Calu3 (cell line): ENCODE results near the gene HSPB2. TPM values are rescaled to one million over a fixed set of nuclear protein-coding genes. Genes with fewer than 3 reads are reported as not detected.

Experiments used
- BruUV-seq: library from RNA; stranded (reverse); fragments of 400-500 nt; replicated peaks from 2 replicates; lab custom pipeline; 2021; lab: Mats Ljungman, UMichigan
- CTCF ChIA-PET: fragments of 300-600 bp; sonication (Branson Sonifier 250); formaldehyde crosslinking; loops from one replicate; lab custom pipeline; 2022; ENCODE audit warnings: antibody characterized with exemption; lab: Charles Lee
- DNase-seq: peaks from one replicate; pipeline ENCODE4 v3.0.0; 2022
- H3K27ac Mint-ChIP-seq: one replicate; pipeline ENCODE4 v1.8.0; 2022; ENCODE audit warnings: mixed read lengths; ENCODE audit not compliant: unreplicated experiment
- H3K27me3 Mint-ChIP-seq: one replicate; pipeline ENCODE4 v1.8.0; 2022; ENCODE audit warnings: mixed read lengths; ENCODE audit not compliant: unreplicated experiment
- H3K36me3 Mint-ChIP-seq: one replicate; pipeline ENCODE4 v1.8.0; 2022; ENCODE audit warnings: mild to moderate bottlenecking, moderate library complexity, mixed read lengths; ENCODE audit not compliant: insufficient read depth, unreplicated experiment
- H3K4me1 Mint-ChIP-seq: one replicate; pipeline ENCODE4 v1.8.0; 2022; ENCODE audit warnings: mild to moderate bottlenecking, low read depth, mixed read lengths; ENCODE audit not compliant: unreplicated experiment
- H3K4me3 Mint-ChIP-seq: one replicate; pipeline ENCODE4 v1.8.0; 2022; ENCODE audit warnings: mild to moderate bottlenecking, low read depth, moderate library complexity, mixed read lengths; ENCODE audit not compliant: unreplicated experiment
- H3K9me3 Mint-ChIP-seq: one replicate; pipeline ENCODE4 v1.8.0; 2022; ENCODE audit warnings: low read depth, mixed read lengths; ENCODE audit not compliant: unreplicated experiment
- CTCF ChIP-seq: fragments of 200-600 bp; IDR thresholded peaks from one replicate; pipeline ENCODE4 v1.8.0; 2022; ENCODE audit warnings: antibody characterized with exemption; ENCODE audit not compliant: unreplicated experiment
- intact Hi-C: fragments of 100-400 bp; cut with micrococcal nuclease; formaldehyde crosslinking; loops from one replicate; pipeline ENCODE4 v1.10.0; 2022; ENCODE audit not compliant: unreplicated experiment
- total RNA-seq: library from RNA; stranded (reverse); gene quantifications from 2 replicates; pipeline ENCODE4 v1.2.3, GENCODE V29; 2022

HSPB2 gene
- total RNA-seq, 1 experiment from 2014 or later = not detected

GRCh38 chr11:111951565-111951964 is 39.0 kb downstream of the HSPB2 start:
- no peaks in the 10 kb centered on the region for H3K9me3 Mint-ChIP-seq
- no peak for DNase-seq
- TF ChIP-seq CTCF = no peak
- no TSS peak for BruUV-seq
- peaks cover 7% of the 10 kb centered on the region for H3K4me1 Mint-ChIP-seq
- intact Hi-C loops = no loop called here
- CTCF ChIA-PET = no interaction called here
- H3K4me3 Mint-ChIP-seq = no peak overlapping the region
- no peaks in the 10 kb centered on the region for H3K36me3 Mint-ChIP-seq
- no peaks in the 10 kb centered on the region for H3K27me3 Mint-ChIP-seq
- H3K27ac Mint-ChIP-seq = no peak overlapping the region

- H3K9me3 Mint-ChIP-seq = no peaks in the 10 kb centered on the region
- peaks cover 7% of the 10 kb centered on the region for H3K4me1 Mint-ChIP-seq
- TF ChIP-seq CTCF = no peak
- intact Hi-C loops = no loop called here
- H3K4me3 Mint-ChIP-seq = no peak overlapping the region
- no TSS peak for BruUV-seq
- CTCF ChIA-PET = interaction anchor here (0.6 kb wide), 1 partner anchor 28 kb away, joined by 5 read pairs; no protein-coding TSS in a partner anchor
- no peaks in the 10 kb centered on the region for H3K27me3 Mint-ChIP-seq
- no peak overlapping the region for H3K27ac Mint-ChIP-seq
- no peak for DNase-seq
- no peaks in the 10 kb centered on the region for H3K36me3 Mint-ChIP-seq
Observed at GRCh38 chr11:111954154-111954553, 41.6 kb downstream of the HSPB2 start.

GRCh38 chr11:111957663-111958444 is 45.3 kb downstream of the HSPB2 start:
- no peak for DNase-seq
- Mint-ChIP-seq H3K4me3 (no peak overlapping the region), H3K27ac (no peak overlapping the region), H3K9me3 (no peaks in the 10 kb centered on the region), H3K27me3 (no peaks in the 10 kb centered on the region), H3K36me3 (no peaks in the 10 kb centered on the region), H3K4me1 (peaks cover 15% of the 10 kb centered on the region)
- CTCF ChIA-PET = no interaction called here
- TF ChIP-seq CTCF = no peak
- intact Hi-C loops = no loop called here
- BruUV-seq = no TSS peak

DNA sequence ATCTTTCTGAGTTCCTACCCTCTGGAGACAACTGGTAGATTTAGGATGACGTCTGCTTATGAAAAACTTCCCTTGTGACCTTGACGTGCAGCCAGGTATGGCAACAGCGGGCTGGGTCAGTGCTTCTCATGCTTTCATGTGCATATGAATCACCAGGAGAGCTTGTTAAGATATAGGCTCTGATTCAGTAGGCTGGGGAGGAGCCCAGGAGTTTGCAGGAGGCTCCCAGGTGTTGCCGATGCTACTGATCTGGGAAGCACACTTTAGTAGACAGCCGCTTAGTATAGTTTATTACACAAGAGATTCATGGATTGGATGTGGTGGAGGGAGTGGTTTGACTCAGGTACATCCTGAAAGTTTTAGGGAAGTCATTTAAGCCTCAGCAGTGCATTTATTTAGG is 48.4 kb downstream of the HSPB2 start:
- TF ChIP-seq CTCF = no peak
- CTCF ChIA-PET = interaction anchor here (1.7 to 1.8 kb wide), 2 partner anchors 21 to 23 kb away, joined by 4 to 10 read pairs; partner anchors contain the start of gene DIXDC1
- intact Hi-C loops = no loop called here
- no peaks in the 10 kb centered on the region for H3K36me3 Mint-ChIP-seq
- H3K9me3 Mint-ChIP-seq = no peaks in the 10 kb centered on the region
- no peaks in the 10 kb centered on the region for H3K27me3 Mint-ChIP-seq
- peak overlapping the region; percentile 71 for H3K27ac Mint-ChIP-seq
- H3K4me3 Mint-ChIP-seq = no peak overlapping the region
- peaks cover 15% of the 10 kb centered on the region for H3K4me1 Mint-ChIP-seq
- peak; percentile 34 for DNase-seq
- no TSS peak for BruUV-seq
